HepG2 (cell line): Measurements from ENCODE around the gene FGA. TPM values are rescaled to one million over a fixed set of nuclear protein-coding genes. Genes with fewer than 3 reads are reported as not detected.

Source experiments
- ASH2L ChIP-seq: fragments of 300-600, 200-600 bp; sonication (generic); IDR thresholded peaks from 2 replicates; pipeline ENCODE4 v1.7.0; 2017; ENCODE audit warnings: low read depth, mild to moderate bottlenecking, moderate library complexity, mixed read lengths, low read length; ENCODE audit not compliant: insufficient read length
- ETV5 ChIP-seq: IDR thresholded peaks from 2 replicates; pipeline ENCODE4 v1.6.1; 2018; ENCODE audit warnings: missing biosample characterization, missing genetic modification reagents, inconsistent platforms, borderline replicate concordance
- GABPA ChIP-seq, 2 experiments: IDR thresholded peaks; 2 replicates each; pipeline ENCODE4 v1.6.1; 2011 to 2016; ENCODE audit warnings: low read depth in 2 of 2, low read length in 1 of 2, missing biosample characterization in 1 of 2, missing genetic modification characterization in 1 of 2
- HDAC1 ChIP-seq: sonication (generic); formaldehyde crosslinking; IDR thresholded peaks from 2 replicates; pipeline ENCODE4 v1.5.1; 2020; ENCODE audit warnings: mild to moderate bottlenecking, missing genetic modification reagents
- HIC2 ChIP-seq: sonication (generic); formaldehyde crosslinking; IDR thresholded peaks from 2 replicates; pipeline ENCODE4 v1.9.0; 2022; ENCODE audit warnings: low read depth, missing genetic modification reagents
- KMT2B ChIP-seq: IDR thresholded peaks from 2 replicates; pipeline ENCODE4 v1.6.1; 2016; ENCODE audit warnings: missing genetic modification reagents, missing compliant biosample characterization
- NR0B2 ChIP-seq: sonication (generic); formaldehyde crosslinking; IDR thresholded peaks from 2 replicates; pipeline ENCODE4 v1.4.0; 2020; ENCODE audit warnings: mild to moderate bottlenecking, missing genetic modification reagents
- NR2C2 ChIP-seq: sonication (generic); formaldehyde crosslinking; IDR thresholded peaks from 2 replicates; pipeline ENCODE4 v1.4.0; 2020; ENCODE audit warnings: missing genetic modification reagents, mild to moderate bottlenecking, moderate library complexity, borderline replicate concordance
- PAXIP1 ChIP-seq: sonication (generic); formaldehyde crosslinking; conservative IDR thresholded peaks from 2 replicates; pipeline ENCODE4 v1.4.0; 2020; ENCODE audit warnings: mild to moderate bottlenecking, missing genetic modification reagents, moderate library complexity
- PHF20 ChIP-seq: sonication (generic); formaldehyde crosslinking; IDR thresholded peaks from 2 replicates; pipeline ENCODE4 v1.5.0; 2020; ENCODE audit warnings: mild to moderate bottlenecking, missing genetic modification reagents
- PHF21A ChIP-seq: sonication (generic); formaldehyde crosslinking; IDR thresholded peaks from 2 replicates; pipeline ENCODE4 v1.5.0; 2020; ENCODE audit warnings: mild to moderate bottlenecking, missing genetic modification reagents
- POGK ChIP-seq: sonication (generic); formaldehyde crosslinking; conservative IDR thresholded peaks from 2 replicates; pipeline ENCODE4 v1.8.0; 2022; ENCODE audit warnings: mild to moderate bottlenecking, moderate library complexity, missing genetic modification reagents
- POLR2AphosphoS5 ChIP-seq: IDR thresholded peaks from 2 replicates; pipeline ENCODE4 v1.6.1; 2012; ENCODE audit warnings: low read depth, low read length
- RBM39 ChIP-seq: fragments of 200-400 bp; formaldehyde crosslinking; IDR thresholded peaks from one replicate; pipeline ENCODE4 v1.6.1; 2018; ENCODE audit warnings: antibody characterized with exemption, mild to moderate bottlenecking, low read depth, low read length; ENCODE audit not compliant: poor library complexity, severe bottlenecking
- SP2 ChIP-seq: sonication (generic); formaldehyde crosslinking; IDR thresholded peaks from 2 replicates; pipeline ENCODE4 v1.5.1; 2020; ENCODE audit warnings: mild to moderate bottlenecking, missing genetic modification reagents
- SP5 ChIP-seq: IDR thresholded peaks from 2 replicates; pipeline ENCODE4 v1.6.1; 2016; ENCODE audit warnings: low read depth, borderline replicate concordance
- THAP11 ChIP-seq: IDR thresholded peaks from 2 replicates; pipeline ENCODE4 v1.6.1; 2016; ENCODE audit warnings: missing biosample characterization, missing genetic modification reagents
- ZMYM4 ChIP-seq: sonication (generic); formaldehyde crosslinking; IDR thresholded peaks from 2 replicates; pipeline ENCODE4 v1.8.1; 2023; ENCODE audit warnings: mild to moderate bottlenecking, missing genetic modification reagents
- ZNF451 ChIP-seq: sonication (generic); formaldehyde crosslinking; IDR thresholded peaks from 2 replicates; pipeline ENCODE4 v1.5.0; 2020; ENCODE audit warnings: mild to moderate bottlenecking, missing genetic modification reagents
- ZNF547 ChIP-seq: sonication (generic); formaldehyde crosslinking; IDR thresholded peaks from 2 replicates; pipeline ENCODE4 v1.5.1; 2020; ENCODE audit warnings: mild to moderate bottlenecking, missing genetic modification reagents
- polyA plus RNA-seq, 8 experiments: library from polyadenylated mRNA; depleted of rRNA in 3 of 8; stranded (reverse) in 7 of 8; unstranded in 1 of 8; fragments of >200 nt; fragmentation: Illumina TruSeq in 4 of 8; extraction: Trizol in 4 of 8; gene quantifications; 2 replicates each; pipeline versions ENCODE4 v1.2.1 to v1.2.3, GENCODE V29; 2011 to 2016; ENCODE audit warnings: low read depth in 4 of 8, missing spikeins in 1 of 8, mixed read lengths in 1 of 8; ENCODE audit not compliant: insufficient read depth in 1 of 8
- total RNA-seq, 5 experiments: library from RNA; depleted of rRNA; stranded (reverse); fragments of >200 nt; fragmentation: Illumina TruSeq; extraction: Trizol; gene quantifications; 2 replicates each; pipeline ENCODE4 v1.2.3, GENCODE V29; 2016; ENCODE audit warnings: low read depth in 1 of 5

Gene FGA
- total and polyA plus RNA-seq, 2 of the 13 experiments (the other 11 are each of a cell fraction or from before 2014, with no cell fraction given): 640 to 1,523 TPM

GRCh38 chr4:154549894-154550790 is 40.4 kb downstream of the FGA start, which contains the start of gene PLRG1 (continued):
- TF ChIP-seq POGK (CRISPR knock-in tag) (0 out of 2 replicates have a peak, but pooled peaks have one; percentile 21), SP5 (peak; percentile 22; the same call in 1 of the 2 replicates), KMT2B (peak; percentile 84), POLR2AphosphoS5 (peak; percentile 88), SP2 (CRISPR knock-in tag) (no peak), ZNF451 (no peak), GABPA (IDR thresholded peaks at IDR 0.05; ENCODE audit: low read depth, low read length) (peak; percentile 87), GABPA (CRISPR knock-in tag; IDR thresholded peaks at IDR 0.05; ENCODE audit: low read depth) (peak; percentile 95), HDAC1 (CRISPR knock-in tag) (peak; percentile 68), NR2C2 (CRISPR knock-in tag) (peak; percentile 31; the same call in 1 of the 2 replicates), THAP11 (CRISPR knock-in tag) (peak; percentile 84), ETV5 (peak; percentile 68), HIC2 (CRISPR knock-in tag) (no peak), PAXIP1 (CRISPR knock-in tag) (no peak), ASH2L (peak; percentile 73), ZNF547 (CRISPR knock-in tag) (peak; percentile 63; the same call in 1 of the 2 replicates), PHF21A (CRISPR knock-in tag) (0 out of 2 replicates have a peak, but pooled peaks have one; percentile 26), PHF20 (peak; percentile 89), RBM39 (peak; percentile 35), NR0B2 (CRISPR knock-in tag) (peak; percentile 37; the same call in 1 of the 2 replicates), ZMYM4 (CRISPR knock-in tag) (peak; percentile 72; the same call in 1 of the 2 replicates)
